Measurements from ENCODE around the gene TTC38.
"Not testable (repeated sequence)": the region's sequence is repeated elsewhere in the genome, so short reads cannot be mapped to it uniquely, and the experiment has no call there.

TTC38 gene

DNA sequence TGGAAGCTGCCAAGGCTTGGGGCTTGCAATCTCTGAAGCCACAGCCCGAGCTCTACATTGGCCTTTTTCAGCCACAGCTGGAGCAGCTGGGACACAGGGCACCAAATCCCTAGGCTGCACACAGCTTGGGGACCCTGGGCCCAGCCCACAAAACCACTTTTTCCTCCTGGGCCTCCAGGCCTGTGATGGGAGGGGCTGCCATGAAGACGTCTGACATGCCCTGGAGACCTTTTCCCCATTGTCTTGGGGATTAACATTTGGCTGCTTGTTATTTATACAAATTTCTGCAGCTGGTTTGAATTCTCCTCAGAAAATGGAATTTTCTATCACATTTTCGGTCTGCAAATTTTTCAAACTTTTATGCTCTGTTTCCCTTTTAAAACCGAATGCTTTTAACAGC, 2.2 kb upstream of the TTC38 start:
- H3K4me1 ChIP-seq (ENCODE audit: control insufficient read depth, low read depth, low read length); H3K9me3 ChIP-seq (ENCODE audit: control insufficient read depth, low read depth, low read length); H3K9ac ChIP-seq (ENCODE audit: low read length); H3K27ac ChIP-seq (ENCODE audit: low read length); H3K4me3 ChIP-seq (ENCODE audit: low read length); H3K36me3 ChIP-seq (ENCODE audit: control insufficient read depth, low read depth, low read length): not testable (repeated sequence)
- H3K27me3 ChIP-seq (ENCODE audit: control insufficient read depth, insufficient read depth, low read length), result peaks cover 51% of the 10 kb centered on the region

DNA sequence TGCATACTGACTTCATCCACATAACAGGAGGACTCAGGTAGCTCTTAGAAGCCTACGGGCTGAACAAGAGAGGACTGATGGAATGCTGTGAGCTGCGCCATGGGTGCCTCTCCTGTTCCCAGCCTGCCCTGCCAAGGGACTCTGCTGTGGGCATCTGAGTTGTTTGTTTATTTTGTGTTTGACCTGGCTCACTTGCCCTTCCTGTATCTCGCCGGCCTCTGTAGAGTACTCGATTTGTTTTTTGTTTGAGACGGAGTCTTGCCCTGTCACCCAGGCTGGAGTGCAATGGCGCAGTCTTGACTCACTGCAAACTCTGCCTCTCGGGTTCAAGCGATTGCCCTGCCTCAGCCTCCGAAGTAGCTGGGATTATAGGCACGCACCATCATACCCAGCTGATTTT, 1.8 kb downstream of the TTC38 start:
- Histone ChIP-seq H3K4me1 (ENCODE audit: control insufficient read depth, low read depth, low read length) (no peaks in the 10 kb centered on the region), H3K9ac (ENCODE audit: low read length) (no peak overlapping the region), H3K27me3 (ENCODE audit: control insufficient read depth, insufficient read depth, low read length) (peaks cover 15% of the 10 kb centered on the region), H3K9me3 (ENCODE audit: control insufficient read depth, low read depth, low read length) (no peaks in the 10 kb centered on the region), H3K36me3 (ENCODE audit: control insufficient read depth, low read depth, low read length) (peaks cover 14% of the 10 kb centered on the region), H3K4me3 (ENCODE audit: low read length) (no peak overlapping the region), H3K27ac (ENCODE audit: low read length) (no peak overlapping the region)

DNA sequence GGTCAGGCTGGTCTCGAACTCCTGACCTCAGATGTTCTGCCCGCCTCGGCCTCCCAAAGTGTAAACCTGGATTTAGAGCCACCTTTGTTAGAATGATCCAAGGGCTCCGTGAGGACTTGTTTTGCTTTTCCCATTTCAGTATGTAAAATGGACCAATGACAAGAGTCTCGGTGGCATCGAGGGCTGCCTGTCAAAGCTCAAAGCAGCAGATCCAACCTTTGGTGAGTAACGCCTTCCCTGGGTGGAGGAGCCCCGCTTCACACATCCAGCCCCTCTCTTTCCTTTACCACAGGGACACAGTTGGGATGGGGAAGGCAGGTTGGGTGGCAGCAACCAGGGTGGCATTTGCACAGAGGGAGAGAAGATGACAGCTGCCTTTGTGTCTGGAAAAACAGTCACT, 4.4 kb downstream of the TTC38 start:
- H3K9ac ChIP-seq (ENCODE audit: low read length), result no peak overlapping the region
- no peak overlapping the region for H3K4me3 ChIP-seq (ENCODE audit: low read length)
- H3K4me1 ChIP-seq (ENCODE audit: control insufficient read depth, low read depth, low read length), result no peaks in the 10 kb centered on the region
- no peak overlapping the region for H3K27ac ChIP-seq (ENCODE audit: low read length)
- H3K9me3 ChIP-seq (ENCODE audit: control insufficient read depth, low read depth, low read length), result no peaks in the 10 kb centered on the region
- H3K27me3 ChIP-seq (ENCODE audit: control insufficient read depth, insufficient read depth, low read length), result peaks cover 3% of the 10 kb centered on the region
- peaks cover 24% of the 10 kb centered on the region for H3K36me3 ChIP-seq (ENCODE audit: control insufficient read depth, low read depth, low read length)

DNA sequence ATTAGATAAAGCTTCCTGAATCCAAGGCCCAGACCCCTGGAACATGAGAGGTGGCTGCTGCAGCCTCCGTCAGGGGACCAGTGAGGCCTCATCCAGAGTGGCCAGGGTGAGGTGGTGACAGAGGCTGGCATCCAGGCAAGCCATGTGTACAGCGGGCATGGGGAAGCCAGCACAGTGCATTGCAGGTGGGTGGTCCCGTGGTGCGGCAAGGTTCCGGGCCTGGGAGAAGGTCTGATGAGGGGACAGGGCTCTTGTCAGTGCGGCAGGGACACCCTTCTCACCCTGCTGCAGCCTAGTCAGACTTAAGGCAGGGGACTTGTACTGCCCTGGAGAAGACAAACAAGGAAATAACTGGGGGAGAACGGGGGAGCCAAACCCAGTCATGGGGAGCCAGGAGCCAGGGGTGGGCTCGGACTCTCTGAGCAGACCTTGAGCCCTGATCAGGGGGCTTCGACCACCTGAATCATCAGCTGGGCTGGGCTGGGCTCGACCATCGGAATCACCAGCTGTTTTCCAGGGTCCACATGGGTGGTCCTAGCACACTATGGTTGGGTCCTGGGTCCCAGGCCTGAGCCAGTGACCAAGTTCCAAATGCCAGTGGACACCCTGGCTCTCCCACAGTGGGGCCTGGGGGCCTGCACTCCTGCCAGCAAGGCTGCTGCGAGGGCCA, 5.1 kb downstream of the TTC38 start:
- Histone ChIP-seq H3K27me3 (ENCODE audit: control insufficient read depth, insufficient read depth, low read length) (no peaks in the 10 kb centered on the region), H3K36me3 (ENCODE audit: control insufficient read depth, low read depth, low read length) (peaks cover 28% of the 10 kb centered on the region), H3K9me3 (ENCODE audit: control insufficient read depth, low read depth, low read length) (no peaks in the 10 kb centered on the region)

DNA sequence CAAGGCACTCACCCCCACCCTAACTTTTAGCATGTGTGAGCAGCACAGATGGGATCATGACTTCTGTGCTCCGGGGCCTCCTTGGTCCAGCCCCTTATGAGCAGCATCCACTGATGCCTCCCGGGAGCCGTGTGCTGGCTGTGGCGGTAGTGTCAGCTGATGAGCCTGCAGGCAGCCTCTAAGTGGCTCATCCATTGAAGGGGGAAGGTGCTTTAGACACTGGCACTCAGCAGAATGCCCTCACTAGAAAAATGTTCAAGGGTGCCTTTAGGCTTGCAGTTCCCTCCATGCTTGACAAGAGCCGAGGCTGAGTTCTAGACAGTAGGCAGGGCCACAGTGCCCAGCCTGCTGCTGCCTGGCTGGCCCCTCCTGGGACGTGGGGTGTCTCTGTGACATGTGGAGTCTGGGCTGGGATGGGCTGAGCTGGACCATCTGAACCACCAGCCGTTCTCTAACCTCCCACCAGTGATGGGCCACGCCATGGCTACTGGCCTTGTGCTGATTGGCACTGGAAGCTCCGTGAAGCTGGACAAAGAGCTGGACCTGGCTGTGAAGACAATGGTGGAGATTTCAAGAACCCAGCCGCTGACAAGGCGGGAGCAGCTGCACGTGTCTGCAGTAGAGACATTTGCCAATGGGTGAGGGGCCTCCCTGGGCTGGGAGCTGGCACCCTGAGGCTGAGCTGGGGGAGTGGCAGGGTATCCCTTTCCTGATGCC, 5.8 kb downstream of the TTC38 start:
- no peak overlapping the region for H3K9ac ChIP-seq (ENCODE audit: low read length)
- H3K27ac ChIP-seq (ENCODE audit: low read length), result no peak overlapping the region
- peaks cover 30% of the 10 kb centered on the region for H3K36me3 ChIP-seq (ENCODE audit: control insufficient read depth, low read depth, low read length)
- H3K4me3 ChIP-seq (ENCODE audit: low read length), result no peak overlapping the region
- no peaks in the 10 kb centered on the region for H3K4me1 ChIP-seq (ENCODE audit: control insufficient read depth, low read depth, low read length)
- no peaks in the 10 kb centered on the region for H3K27me3 ChIP-seq (ENCODE audit: control insufficient read depth, insufficient read depth, low read length)
- no peaks in the 10 kb centered on the region for H3K9me3 ChIP-seq (ENCODE audit: control insufficient read depth, low read depth, low read length)

More for the DNA sequence above, 5.1 kb downstream of the TTC38 start:
- Histone ChIP-seq H3K4me1 (ENCODE audit: control insufficient read depth, low read depth, low read length) (no peaks in the 10 kb centered on the region), H3K4me3 (ENCODE audit: low read length) (no peak overlapping the region), H3K9ac (ENCODE audit: low read length) (no peak overlapping the region), H3K27ac (ENCODE audit: low read length) (no peak overlapping the region)

DNA sequence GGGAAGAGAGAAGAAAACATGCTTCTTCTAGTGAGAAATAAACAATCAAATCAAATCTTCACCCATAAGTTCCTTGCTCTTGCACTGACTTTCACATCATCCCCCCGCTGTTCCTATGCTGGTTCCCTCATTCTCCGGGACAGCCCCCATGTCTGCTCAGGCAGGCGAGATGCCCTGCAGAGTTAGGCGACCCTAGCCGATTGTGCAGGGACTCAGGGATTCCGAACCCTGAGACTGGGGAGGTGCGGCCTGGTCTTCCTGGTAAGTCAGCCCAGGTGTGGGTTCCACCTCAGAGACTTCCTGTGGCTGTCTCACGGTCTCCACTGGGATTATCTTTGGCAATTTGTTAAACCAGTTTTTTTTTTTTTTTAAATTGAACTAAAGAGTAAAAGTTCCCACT, 6.6 kb downstream of the TTC38 start:
- Histone ChIP-seq H3K9me3 (ENCODE audit: control insufficient read depth, low read depth, low read length) (no peaks in the 10 kb centered on the region), H3K4me1 (ENCODE audit: control insufficient read depth, low read depth, low read length) (no peaks in the 10 kb centered on the region), H3K36me3 (ENCODE audit: control insufficient read depth, low read depth, low read length) (peaks cover 38% of the 10 kb centered on the region), H3K27ac (ENCODE audit: low read length) (no peak overlapping the region), H3K27me3 (ENCODE audit: control insufficient read depth, insufficient read depth, low read length) (no peaks in the 10 kb centered on the region), H3K9ac (ENCODE audit: low read length) (no peak overlapping the region), H3K4me3 (ENCODE audit: low read length) (no peak overlapping the region)

DNA sequence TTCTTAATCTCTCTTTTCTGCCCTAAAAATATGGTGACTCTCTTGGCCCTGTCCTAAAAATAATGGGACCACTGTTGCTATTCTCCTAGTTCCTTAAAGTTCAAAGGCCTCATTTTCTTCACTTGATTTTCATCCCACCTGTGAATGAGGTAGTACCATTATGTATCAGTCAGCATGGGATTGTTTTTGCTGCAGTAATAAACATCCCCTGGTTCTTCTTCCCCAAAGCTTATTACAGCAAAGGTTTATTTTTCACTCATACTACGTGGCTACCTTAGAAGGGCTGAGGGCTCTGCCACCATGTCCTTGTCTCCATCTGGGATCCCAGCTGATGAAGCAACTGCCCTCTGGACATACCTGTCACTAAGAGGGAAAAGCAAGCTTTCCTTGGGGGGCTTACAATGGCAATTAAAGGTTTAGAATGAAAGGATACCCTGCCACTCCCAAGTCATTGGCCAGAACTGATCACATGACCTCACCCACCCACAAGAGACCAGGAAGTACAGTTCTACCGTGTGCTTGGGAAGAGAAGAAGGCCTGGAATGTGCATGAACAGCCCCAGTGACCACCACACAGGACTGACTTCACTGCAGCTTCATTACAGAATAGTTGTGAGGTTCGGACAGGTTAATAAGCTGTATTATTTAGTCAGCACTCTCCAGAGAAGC, 7.8 kb downstream of the TTC38 start:
- Histone ChIP-seq H3K9me3 (ENCODE audit: control insufficient read depth, low read depth, low read length) (no peaks in the 10 kb centered on the region), H3K27me3 (ENCODE audit: control insufficient read depth, insufficient read depth, low read length) (no peaks in the 10 kb centered on the region), H3K27ac (ENCODE audit: low read length) (no peak overlapping the region), H3K4me1 (ENCODE audit: control insufficient read depth, low read depth, low read length) (no peaks in the 10 kb centered on the region), H3K4me3 (ENCODE audit: low read length) (no peak overlapping the region), H3K36me3 (ENCODE audit: control insufficient read depth, low read depth, low read length) (peaks cover 42% of the 10 kb centered on the region), H3K9ac (ENCODE audit: low read length) (no peak overlapping the region)

DNA sequence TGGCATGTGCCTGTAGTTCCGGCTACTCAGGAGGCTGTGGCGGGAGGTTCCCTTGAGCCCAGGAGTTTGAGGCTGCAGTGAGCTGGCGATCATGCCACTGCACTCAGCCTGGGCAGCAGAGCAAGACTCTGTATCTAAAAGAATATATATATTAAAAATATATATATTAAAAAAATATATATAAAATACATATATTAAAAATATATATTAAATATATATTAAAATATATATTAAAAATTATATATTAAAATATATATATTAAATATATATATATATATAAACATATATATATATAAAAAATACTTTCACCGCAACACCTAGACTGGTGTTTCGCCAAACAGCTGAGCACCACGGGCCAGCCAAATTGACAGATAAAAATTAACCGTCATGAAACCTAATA, 8.8 kb downstream of the TTC38 start:
- Histone ChIP-seq H3K27ac (ENCODE audit: low read length) (no peak overlapping the region), H3K4me3 (ENCODE audit: low read length) (no peak overlapping the region), H3K4me1 (ENCODE audit: control insufficient read depth, low read depth, low read length) (no peaks in the 10 kb centered on the region), H3K9ac (ENCODE audit: low read length) (no peak overlapping the region), H3K36me3 (ENCODE audit: control insufficient read depth, low read depth, low read length) (peaks cover 42% of the 10 kb centered on the region), H3K27me3 (ENCODE audit: control insufficient read depth, insufficient read depth, low read length) (no peaks in the 10 kb centered on the region), H3K9me3 (ENCODE audit: control insufficient read depth, low read depth, low read length) (no peaks in the 10 kb centered on the region)

DNA sequence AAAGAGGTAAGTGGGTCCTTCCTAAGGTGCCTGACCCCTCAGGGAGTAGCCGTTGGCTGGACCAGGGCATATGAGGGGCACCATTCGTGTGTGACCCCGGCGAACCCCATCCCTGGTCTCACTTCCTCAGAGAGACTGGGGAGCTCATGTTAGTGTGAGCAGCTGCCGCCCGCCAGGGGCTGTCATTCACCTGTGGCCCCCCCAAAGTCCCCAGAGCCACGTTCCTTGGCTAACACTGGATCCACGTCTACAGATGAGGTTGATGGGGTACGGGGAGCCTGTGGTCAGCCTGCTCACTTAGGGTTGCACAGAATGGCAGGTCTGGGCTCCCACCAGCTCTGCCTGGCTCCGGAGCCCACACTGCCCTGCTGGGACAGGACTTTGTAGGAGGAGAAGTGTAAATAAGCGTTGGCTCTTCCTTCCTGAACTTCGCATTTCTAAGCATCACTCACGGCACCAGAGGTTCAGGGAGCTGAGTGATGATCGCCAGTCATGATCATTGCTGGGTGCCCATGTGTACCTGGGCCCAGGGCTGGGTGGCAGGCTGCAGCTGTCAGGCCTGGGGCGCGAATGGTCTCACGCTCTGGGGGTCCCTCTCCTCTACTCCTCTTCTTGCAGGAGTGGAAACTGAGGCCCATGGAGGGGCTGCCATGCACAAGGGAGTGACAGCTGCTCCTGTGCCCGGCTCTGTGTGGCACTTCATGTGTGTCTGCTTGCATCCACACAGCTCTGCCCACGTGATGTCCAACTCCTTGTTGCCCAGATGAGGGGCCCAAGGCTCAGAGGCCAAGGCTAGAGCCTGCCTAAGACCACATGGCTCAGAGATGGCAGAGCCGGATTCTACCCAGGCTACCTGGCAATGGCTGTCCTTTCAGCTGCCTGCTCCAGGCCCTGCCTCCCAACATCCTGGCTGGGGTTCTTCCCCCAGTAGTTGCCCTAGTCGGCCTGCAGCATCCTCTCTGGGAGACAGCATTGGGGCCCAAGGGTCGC, 11.1 kb downstream of the TTC38 start:
- H3K4me3 ChIP-seq (ENCODE audit: low read length), result no peak overlapping the region
- peaks cover 33% of the 10 kb centered on the region for H3K36me3 ChIP-seq (ENCODE audit: control insufficient read depth, low read depth, low read length)
- no peaks in the 10 kb centered on the region for H3K27me3 ChIP-seq (ENCODE audit: control insufficient read depth, insufficient read depth, low read length)
- H3K27ac ChIP-seq (ENCODE audit: low read length), result no peak overlapping the region
- no peaks in the 10 kb centered on the region for H3K4me1 ChIP-seq (ENCODE audit: control insufficient read depth, low read depth, low read length)
- H3K9me3 ChIP-seq (ENCODE audit: control insufficient read depth, low read depth, low read length), result no peaks in the 10 kb centered on the region
- no peak overlapping the region for H3K9ac ChIP-seq (ENCODE audit: low read length)

DNA sequence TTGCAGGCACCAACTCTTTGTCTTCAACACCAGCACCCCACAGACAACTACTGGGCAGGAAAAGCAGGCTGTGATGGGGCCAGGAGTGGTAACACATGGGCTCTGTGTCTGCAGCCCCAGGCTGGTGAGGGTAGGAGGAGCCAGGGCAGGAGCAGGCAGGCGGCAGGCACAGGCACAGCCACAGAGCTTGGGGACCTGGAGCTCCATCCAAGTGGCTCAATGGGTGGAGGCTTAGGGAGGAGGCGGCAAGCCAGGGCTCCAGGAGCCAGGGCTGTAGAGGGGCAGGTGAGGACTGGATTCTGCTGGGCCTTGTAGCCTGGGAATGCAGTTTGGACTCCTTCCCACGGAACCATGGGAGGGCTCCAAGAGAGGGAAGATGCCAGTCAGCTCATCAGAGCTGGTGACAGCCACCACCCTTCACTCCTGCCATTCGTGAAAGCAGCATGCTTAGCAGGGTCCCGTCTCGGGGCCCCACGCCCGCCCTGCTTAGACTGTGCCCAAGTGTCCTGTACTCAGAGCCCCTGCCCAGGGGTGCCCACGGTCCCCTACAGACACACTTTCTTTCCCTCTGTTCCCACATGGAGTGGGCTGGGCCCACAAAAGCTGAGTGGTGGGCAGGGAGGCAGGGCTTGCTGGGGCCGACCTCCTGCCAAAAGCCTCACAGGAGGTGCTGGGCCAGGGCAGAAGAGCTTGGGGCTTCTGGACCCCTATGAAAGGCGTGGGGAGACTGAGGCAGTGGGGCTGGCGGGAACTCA, 12.4 kb downstream of the TTC38 start:
- Histone ChIP-seq H3K27me3 (ENCODE audit: control insufficient read depth, insufficient read depth, low read length) (no peaks in the 10 kb centered on the region), H3K4me1 (ENCODE audit: control insufficient read depth, low read depth, low read length) (no peaks in the 10 kb centered on the region), H3K27ac (ENCODE audit: low read length) (no peak overlapping the region), H3K9me3 (ENCODE audit: control insufficient read depth, low read depth, low read length) (no peaks in the 10 kb centered on the region), H3K36me3 (ENCODE audit: control insufficient read depth, low read depth, low read length) (peaks cover 36% of the 10 kb centered on the region), H3K9ac (ENCODE audit: low read length) (no peak overlapping the region), H3K4me3 (ENCODE audit: low read length) (no peak overlapping the region)

Data from iPS-18a (cell line).